Breast epithelium (tissue), 3 donors: ENCODE measurements around the gene GAS7.

ENCODE experiments used
- POLR2A ChIP-seq: fragments of 450-650 bp; IDR thresholded peaks from one replicate; pipeline ENCODE4 v1.6.1; 2016; ENCODE audit warnings: antibody characterized with exemption, mild to moderate bottlenecking, moderate library complexity
- TF ChIP-seq, protein P1 (sequence below), 3 donors: fragments of 450-650 bp; IDR thresholded peaks; one replicate each; pipeline ENCODE4 v1.5.1; 2016 to 2017; ENCODE audit warnings: antibody characterized with exemption in 3 of 3, mild to moderate bottlenecking in 3 of 3, moderate library complexity in 3 of 3

DNA sequence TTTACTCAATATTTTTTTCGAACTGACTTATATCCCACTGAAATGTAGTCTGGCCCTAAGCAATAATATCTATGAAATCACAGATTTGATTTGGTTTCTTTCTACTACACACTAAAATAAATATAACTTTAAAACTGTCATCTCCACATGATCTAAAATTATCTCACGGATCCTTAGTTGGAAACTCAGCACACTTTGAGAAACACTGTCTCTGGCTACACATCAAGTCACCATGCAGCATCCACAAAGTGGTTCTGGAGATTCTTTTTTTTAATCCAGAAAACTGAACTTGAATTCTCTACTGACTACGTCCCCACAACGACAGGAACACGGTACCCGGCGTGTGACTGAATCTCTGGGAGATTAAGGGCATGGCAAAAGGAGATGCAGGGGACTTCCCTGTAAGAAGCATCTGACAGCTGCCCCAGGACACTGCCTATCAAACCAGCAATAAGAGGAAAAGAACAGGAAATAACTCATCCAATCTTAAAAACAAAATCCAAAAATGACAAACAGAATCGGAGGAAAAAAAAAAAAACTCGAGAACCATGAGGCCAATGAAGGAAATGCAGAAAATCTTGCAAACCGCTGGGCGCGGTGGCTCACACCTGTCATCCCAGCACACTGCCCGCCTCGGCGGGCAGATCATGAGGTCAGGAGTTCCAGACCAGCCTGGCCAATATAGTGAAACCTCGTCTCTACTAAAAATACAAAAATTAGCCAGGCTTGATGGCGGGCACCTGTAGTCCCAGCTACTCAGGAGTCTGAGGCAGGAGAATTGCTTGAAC lies 152.3 kb downstream of the GAS7 start:
- TF ChIP-seq, protein P1, sequence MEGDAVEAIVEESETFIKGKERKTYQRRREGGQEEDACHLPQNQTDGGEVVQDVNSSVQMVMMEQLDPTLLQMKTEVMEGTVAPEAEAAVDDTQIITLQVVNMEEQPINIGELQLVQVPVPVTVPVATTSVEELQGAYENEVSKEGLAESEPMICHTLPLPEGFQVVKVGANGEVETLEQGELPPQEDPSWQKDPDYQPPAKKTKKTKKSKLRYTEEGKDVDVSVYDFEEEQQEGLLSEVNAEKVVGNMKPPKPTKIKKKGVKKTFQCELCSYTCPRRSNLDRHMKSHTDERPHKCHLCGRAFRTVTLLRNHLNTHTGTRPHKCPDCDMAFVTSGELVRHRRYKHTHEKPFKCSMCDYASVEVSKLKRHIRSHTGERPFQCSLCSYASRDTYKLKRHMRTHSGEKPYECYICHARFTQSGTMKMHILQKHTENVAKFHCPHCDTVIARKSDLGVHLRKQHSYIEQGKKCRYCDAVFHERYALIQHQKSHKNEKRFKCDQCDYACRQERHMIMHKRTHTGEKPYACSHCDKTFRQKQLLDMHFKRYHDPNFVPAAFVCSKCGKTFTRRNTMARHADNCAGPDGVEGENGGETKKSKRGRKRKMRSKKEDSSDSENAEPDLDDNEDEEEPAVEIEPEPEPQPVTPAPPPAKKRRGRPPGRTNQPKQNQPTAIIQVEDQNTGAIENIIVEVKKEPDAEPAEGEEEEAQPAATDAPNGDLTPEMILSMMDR (IDR thresholded peaks at IDR 0.05), result no peak
- no peak for TF ChIP-seq POLR2A
